HG02938 (cell line): Measurements from ENCODE around the gene DNAJA2.

Source experiments
- ATAC-seq: cut with Tn5 transposase; IDR thresholded peaks from one replicate; pipeline ENCODE4 v1.9.1; 2021; ENCODE audit warnings: mild to moderate bottlenecking, moderate library complexity; ENCODE audit not compliant: unreplicated experiment

DNAJA2 gene

DNA sequence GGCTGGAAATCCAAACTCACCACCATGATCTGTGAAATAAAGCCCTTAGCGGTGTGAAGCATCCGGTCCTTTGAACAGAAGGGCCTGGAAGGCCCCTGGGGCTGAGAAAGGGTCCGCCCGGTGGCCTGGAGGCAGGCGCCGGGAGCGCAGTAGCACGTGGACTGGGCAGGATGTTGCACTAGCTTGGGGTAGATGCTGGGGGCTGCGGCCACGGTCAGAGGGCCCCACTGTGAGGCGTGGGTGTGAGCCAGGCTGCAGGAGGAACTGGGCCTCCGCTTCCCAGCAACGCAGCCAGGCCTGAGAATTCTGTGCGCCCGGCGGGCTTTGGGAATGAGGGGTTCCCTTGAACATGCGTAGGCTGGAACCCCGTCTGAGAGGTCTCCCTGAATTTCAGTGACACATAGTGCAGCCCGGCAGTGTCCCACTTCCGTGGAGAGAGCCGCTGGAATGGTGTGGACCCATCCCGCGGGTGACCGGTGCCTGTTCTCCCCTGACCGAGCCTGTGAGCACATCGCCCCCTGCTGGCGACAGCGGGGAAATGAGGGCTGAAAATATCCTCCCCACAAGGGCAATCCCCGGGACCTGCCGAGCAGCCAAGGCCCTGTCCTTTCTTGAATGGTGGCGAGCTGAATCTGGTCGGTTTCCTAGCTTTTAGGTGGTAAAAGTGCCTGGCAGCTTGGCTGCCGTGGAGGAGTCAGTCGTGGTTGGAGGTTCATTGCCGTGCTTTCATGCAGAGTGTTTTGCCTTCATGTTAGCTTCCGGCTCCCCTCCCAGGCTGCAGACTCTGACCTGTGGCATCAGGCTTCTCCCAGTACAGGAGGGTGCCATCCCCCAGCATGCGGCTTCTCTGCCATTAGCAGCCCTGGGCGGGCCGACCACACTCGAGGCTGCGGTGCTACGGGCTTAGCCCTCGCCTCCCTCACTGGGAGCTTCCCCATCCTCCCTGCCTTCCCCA, 43.8 kb downstream of the DNAJA2 start:
- peak; percentile 59 for ATAC-seq

DNA sequence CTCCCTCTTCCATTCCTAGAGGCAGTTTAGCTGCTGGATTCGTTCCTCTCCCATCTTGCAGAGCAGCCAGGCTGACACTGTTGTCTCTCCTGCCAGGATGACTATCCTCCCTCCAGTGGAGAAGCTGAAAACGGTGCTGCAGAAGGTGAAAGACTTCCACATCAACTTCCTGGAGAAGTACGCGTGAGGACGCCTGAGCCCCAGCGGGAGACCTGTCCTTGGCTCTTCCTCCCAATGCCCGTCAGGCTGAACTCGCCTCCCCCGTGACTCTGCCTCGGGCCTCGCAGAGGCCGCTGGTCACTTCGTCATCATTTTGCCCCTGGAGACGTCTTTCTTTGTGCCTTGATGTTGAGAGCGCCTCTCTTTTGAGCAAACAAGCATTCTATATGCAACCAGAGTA, 44.7 kb downstream of the DNAJA2 start:
- ATAC-seq = no peak

DNA sequence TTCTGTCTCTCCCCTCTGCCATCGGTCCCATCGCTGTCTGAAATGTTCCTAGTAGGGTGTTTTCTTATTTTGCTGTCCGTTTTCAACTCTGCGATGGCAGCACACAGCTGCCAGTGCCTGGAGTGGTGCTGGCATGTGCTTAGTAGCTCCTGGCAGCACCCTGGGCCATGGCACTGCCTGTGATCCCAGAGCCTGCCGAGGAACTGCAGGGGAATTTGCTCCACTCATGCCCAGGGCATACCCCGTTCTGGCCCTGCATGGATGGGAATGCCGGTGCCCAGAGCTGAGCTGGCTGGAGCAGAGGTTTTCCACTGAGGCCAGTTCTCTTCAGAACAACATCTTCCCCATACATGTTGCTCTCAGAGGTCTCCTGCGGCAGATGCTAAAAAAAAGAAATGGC, 46.2 kb downstream of the DNAJA2 start:
- ATAC-seq = no peak

DNA sequence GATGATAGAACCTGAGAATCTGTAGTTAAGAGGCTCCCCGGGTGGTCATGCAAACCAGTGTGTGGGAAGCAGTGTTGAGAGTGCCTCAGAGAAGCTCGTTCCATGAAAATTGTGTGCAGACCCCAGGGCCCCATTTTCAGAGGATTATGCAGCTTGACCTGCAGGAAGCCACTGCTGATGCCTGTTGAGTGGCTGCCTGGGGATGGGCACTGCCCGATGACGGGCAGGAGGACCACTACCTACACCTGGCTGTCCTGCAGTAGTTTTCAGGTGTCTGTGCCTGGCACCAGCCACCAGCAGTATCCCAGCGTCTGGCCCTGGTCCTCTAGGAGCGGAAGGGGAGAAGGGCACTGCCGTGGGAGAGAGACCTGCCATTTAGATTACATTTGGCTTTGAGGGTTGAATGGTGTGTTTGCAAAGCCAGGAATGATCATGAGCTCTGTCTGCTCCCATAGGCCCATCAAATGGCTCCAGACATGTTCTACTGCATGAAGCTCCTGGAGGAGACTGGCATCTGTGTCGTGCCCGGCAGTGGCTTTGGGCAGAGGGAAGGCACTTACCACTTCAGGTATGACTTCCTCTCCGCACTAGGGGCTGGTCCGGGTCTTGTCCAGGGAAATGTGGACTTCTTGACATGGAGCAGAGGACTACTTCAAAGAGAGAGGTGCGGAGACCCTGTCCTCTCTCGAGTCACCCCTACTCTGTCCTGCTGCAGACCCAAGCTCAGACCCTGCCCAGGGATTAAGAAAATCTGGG, 46.8 kb downstream of the DNAJA2 start:
- ATAC-seq = no peak

DNA sequence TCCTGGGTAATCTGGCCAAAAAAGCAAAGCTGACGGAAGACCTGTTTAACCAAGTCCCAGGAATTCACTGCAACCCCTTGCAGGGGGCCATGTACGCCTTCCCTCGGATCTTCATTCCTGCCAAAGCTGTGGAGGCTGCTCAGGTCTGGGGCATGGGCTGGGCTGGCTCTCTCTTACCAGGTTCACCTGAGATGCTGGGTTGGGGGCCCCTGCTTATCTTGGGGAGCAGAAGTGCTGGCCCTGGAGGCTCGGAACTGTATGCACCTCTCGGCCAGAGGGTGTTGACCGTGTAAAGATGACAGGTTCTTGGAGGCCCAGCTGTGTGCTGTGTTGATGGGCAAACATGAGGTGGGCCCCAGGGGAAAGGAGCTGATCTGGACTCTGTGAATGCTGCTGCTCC, 49.1 kb downstream of the DNAJA2 start:
- ATAC-seq = no peak

DNA sequence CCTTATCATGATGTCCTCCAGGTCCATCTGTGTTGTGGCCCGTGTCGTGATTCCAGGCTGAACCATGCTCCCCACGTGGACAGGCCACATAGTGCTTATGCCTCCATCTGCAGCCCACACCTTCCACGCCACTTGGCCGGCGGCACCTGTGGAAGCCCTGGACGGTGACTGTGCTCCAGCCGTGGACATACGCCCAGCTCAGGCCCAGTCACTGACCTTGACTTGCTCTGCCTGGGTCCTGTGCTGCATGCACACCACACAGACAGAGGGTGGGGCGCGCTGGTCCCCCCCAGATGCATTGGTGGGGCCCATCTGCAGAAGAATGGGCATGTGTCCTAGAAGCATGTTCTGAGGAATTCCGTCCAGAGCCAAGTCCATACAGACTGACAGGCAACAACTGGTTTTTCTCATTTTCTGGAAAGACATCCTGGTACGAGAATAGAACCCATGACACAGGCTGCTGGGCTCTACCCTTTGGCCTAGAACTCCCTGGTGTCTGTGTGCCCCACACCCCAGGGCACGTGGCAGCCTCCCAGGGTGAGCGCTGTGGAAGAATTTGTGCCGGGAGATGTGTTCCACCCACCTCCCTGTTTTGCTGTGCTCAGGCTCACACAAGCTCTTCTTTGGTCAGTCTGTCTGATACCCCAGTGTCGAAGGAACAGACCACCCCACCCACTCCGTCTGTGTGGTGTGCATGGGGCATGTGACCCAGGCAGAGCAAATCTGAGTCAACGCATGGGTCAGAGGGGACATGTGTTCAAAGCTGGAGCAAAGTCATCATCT, 49.8 kb downstream of the DNAJA2 start:
- ATAC-seq = no peak

DNA sequence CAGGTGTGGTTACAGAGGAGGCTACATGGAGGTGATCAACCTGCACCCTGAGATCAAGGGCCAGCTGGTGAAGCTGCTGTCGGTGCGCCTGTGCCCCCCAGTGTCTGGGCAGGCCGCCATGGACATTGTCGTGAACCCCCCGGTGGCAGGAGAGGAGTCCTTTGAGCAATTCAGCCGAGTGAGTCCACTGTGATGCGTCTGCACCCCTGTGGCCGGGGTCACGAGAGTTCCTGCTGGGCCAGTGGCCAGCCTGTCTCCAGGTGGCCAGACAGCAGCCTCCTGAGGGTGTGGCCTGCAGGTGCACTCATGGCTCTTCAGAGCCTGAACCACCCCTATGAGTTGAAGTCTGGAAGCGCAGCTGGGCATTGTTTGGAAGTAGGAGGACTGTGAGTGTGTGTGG, 51.2 kb downstream of the DNAJA2 start:
- ATAC-seq = no peak

DNA sequence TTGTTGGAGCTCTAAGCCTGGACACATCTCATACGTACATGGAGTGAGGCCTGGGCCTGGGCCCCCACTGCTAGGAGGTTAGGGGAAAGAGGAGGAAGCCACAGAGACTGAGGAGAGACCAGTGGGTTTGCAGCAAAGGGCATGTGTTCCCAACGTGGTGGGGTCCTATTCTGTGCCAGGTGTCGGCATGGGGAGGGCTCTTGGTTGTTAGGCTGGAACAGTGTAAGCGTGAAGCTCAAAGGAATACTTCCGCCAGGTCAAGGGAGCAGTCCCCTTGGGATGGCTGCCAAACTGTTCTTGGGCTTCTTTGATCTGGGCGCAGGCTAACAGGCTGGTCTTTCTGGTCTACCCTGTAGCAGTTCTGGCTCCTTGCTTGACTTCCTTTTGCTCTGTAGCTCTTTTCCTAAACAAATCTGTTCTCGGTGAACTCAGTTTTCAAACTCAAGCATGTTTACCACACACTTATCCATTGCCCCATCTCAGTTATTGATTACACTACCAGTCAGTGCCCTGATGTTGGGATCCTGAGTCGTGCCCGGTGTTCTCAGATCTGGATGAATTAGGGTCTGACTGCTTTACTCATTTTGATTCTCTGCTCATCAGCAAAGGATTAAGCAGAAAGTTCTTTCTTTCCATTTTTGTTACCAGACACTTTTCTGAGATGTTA, 52.9 kb downstream of the DNAJA2 start:
- no peak for ATAC-seq

DNA sequence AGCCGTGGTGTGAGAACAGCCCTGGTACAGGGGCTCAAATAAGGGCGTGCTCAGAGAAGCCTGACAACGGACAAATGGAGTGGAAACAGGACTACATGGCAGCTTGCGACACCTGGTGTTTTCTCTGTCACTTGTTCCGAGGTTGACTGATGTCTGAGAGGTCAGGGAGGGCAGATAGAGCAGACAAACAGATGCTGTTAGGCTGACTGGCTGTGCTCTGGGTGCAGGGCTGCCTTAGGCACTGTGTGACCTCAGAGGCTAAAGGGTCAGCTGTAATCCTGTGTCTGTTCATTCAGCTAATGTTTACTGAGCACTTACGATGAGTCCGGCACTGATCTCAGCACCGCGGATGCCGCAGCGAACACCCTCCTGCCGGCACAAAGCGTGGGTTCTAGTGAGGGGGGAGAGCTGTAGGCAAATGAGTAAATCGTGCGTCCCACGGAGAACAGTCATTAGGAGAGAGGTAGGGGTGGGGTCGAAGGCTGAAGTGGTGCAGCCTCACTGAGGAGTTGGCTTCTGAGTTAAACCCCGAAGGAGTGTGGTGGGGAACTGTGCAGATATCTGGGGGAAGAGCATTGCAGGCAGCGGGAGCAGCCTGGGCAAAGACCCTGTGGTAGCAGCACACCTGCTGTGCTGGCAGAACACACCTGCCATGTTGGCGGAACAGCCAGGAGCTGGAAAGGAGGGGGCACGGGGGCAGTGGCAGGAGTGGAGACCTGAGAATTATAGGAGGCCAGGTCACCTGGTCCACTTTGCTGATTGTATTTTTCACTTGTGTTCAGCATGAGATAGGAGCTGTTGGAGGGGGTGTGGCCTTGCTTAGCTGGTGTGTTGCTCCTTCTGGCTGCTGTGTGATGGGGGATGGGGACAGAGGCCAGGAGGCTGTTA, 54.3 kb downstream of the DNAJA2 start:
- peak; percentile 85 for ATAC-seq

DNA sequence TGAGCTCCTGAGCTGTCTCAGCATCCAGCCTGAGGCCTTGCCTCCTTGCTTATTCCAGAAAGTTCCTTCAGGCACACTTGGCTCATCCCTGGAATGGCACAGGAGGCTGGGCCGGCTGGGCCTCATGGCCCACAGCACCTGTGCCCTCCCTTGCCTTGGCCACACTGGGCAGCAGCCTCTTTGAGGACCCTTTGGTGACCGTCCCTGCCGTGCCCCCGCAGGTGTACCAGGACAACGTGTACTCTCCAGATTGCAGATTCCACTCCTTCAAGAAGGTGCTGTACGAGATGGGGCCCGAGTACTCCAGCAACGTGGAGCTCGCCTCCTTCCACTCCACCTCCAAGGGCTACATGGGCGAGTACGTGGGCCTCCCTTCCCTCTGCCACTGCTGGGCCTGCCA, 55.1 kb downstream of the DNAJA2 start:
- ATAC-seq = no peak

DNA sequence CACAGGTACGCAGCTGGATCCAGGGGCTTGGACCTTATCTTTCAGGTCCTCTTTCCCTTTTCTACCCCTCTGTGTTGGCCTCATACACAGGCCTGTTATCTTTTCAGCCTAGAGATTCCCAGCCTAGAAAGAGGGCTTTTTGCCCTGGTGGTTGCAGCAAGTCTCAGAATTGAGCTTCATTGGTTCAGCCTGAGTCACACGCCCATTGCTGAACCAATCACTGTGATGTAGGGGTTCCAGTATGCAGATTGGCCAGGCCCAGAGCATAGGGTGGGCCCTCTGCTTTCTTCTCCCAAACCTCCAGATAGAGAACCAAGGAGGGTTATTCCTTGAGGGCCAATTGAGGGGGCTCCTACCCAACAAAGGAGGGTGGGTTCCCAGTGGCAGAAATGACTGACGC, 56.5 kb downstream of the DNAJA2 start:
- no peak for ATAC-seq

DNA sequence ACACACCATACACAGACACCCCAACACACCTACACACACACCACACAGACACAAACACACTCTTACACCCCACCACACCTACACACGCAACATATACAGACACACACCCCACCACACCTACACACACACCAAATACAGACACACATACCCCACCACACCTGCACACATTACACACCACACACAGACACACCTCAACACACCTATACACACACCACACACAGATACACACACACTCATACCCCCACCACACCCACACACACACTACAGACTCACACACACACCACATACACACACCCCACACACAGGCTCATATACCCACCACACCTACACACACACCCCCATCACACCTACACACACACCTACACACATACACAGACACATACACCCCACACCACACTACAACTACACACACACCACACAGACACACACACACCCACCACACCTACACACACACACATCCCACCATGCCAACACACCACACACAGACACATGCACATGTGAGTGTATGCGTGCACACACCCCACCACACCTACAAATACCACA, 57.9 kb downstream of the DNAJA2 start:
- no peak for ATAC-seq

DNA sequence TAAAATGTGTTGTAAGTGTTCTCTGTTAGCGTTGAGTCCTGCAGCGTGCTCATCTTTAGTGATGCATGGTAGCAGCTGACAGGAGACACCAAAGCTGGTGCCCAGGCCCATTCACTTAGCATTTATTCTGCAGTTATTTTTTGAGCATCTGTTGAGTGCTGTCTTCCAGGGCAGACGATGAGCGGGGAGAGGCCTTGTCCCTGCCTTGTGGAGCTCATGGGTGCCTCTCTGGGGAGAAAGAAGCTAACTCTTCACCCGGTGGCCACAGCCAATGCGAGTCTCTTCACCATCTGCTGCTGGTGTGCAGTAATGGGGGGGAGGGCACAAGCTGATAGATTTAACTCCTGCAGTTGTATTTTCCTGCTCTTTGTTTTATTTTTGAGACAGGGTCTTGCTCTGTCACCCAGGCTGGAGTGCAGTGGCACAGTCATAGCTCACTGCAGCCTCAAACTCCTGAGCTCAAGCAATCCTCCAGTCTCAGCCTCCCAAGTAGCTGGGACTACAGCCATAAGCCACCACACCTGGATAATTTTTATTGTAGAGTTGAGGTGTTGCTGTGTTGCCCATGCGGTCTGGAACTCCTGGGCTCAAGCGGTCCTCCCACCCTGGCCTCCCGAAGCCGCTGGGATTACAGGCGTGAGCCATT, 58.8 kb downstream of the DNAJA2 start:
- no peak for ATAC-seq

DNA sequence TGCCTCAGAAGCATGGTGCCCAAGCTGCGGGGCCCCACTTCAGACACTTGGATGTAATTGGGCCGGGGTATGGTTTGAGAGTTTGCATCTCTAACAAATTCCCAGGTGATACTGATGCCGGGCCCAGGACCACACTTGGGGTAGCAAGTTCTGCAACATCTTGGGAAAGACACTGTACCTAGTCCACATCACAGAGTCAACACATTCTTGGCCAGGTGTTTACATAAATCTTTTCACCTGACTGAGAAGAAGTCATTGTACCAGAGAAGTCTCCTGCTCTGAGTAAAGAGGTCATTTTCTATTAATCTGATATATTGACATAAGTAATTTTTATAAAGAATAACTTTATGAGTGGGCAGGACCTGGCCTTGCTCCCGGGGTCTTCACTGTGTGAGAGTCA, 61.8 kb downstream of the DNAJA2 start:
- ATAC-seq = no peak

DNA sequence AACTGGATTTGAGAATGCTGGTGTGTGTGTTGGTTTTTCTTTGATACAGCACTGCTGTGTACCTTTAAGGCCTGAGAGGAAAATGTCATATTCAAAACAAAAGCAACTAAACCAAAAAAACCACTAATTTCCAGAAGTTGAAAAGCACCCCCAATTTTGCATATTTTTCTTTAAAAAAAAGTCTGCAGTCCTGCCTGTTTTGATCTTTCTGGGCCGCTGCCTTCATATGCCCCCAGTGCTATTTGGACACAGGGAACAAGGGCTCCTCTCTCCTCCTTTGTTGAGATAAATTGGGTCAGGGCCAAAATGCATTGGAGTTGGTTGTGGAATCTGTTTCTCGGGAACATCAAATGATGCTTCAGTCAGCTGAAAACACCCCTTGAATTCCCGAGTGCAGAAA, 62.4 kb downstream of the DNAJA2 start:
- peak; percentile 66 for ATAC-seq

DNA sequence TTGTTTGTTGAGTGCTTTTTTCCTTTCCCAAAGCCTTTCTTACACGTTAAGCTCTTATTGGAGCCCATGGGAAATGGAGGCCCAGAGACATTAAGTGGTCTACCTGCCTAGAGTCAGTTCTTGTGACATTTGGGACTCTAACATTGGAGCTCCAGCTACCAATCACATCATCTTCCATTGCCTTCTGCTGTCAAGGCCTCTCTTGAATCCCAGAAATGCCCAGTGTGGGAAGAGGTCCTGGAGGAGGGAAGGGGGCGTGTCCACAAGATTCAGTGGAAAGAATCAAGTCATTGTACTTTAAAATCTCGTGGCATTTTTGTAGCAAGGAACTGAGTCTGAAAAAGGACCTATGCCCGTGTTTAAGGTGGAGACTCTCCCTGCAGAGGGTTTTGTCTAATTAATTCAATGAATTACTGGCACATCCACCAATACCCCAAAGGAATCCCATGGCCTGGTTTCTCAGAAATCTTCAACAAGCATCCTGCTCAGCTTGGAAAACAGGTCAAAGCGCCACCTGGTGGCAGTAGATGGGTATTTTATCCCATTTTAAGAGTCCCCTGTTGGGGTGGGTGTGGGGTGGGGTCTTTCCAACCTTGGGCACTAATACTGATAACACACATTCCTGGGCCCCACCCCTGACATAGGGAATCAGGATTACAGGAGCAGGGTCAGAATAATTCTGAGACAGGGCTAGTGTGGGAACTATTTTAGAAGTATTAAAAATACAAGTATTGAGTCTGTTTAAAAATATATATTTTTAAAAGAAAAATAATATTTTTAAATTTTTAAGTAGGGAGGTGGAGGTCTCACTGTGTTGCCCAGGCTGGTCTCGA, 64.7 kb downstream of the DNAJA2 start:
- ATAC-seq = no peak

DNA sequence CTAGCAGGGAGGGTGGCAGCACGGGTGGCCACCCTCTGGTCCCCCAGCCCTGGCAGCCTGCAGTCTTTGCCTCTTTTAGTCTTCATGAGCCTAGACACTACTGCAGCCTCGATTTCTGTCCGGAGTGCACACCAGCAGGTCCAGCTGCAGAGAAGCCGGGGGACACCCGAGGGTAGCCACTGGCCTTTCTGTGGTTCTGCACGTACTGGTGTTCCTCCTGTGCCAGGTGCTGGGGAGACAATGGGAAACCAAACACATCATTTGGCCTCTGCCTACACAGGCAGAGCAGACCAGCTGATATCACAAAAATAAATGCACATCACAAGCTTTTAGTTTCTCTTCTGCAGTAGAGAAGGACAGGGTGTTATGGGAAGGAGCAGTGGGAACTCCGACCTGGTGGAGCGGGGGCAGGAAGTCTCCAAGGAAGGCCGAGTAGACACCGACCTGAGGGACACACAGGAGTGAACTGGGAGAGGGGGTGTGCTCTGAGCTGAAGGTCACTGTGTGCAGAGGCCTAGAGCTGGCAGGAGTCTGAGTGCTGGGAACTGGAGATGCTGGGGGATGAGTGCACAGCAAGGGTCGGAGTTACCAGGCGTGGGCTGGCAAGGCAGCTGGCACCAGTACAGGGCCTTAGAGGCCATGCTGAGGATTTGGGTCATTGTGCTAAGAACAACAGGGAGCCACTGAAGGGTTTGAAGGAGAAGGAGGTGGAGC, 66.3 kb downstream of the DNAJA2 start:
- ATAC-seq = no peak
